Spinal cord (tissue), 10 donors: ENCODE results near the gene ATP5PB. TPM values are rescaled to one million over a fixed set of nuclear protein-coding genes. Genes with fewer than 3 reads are reported as not detected.

Experiments
- DNase-seq, 6 donors: peaks; one replicate each; pipeline versions ENCODE4 v3.0.0 to v3.0.0-alpha.2; 2013 to 2015; ENCODE audit warnings: low spot score in 6 of 6, low read depth in 4 of 6
- H3K27ac ChIP-seq: one replicate; pipeline ENCODE4 v1.5.1; 2013; ENCODE audit warnings: low read depth, low read length, control low read depth
- H3K27me3 ChIP-seq: one replicate; pipeline ENCODE4 v1.6.1; 2013; ENCODE audit warnings: low read length; ENCODE audit not compliant: control insufficient read depth, insufficient read depth
- H3K36me3 ChIP-seq: one replicate; pipeline ENCODE4 v1.6.1; 2013; ENCODE audit warnings: low read length; ENCODE audit not compliant: control insufficient read depth, insufficient read depth
- H3K4me1 ChIP-seq: one replicate; pipeline ENCODE4 v1.6.1; 2013; ENCODE audit warnings: low read length; ENCODE audit not compliant: control insufficient read depth, insufficient read depth
- H3K4me3 ChIP-seq: one replicate; pipeline ENCODE4 v1.5.1; 2013; ENCODE audit warnings: low read depth, low read length, control low read depth
- H3K9me3 ChIP-seq: one replicate; pipeline ENCODE4 v1.6.1; 2013; ENCODE audit warnings: low read length; ENCODE audit not compliant: control insufficient read depth, insufficient read depth
- WGBS: methylation state at CpG from one replicate; pipeline ENCODE4 v1.1.5; 2013; ENCODE audit warnings: missing lambda C conversion rate; ENCODE audit not compliant: insufficient coverage; 5-methylcytosine and 5-hydroxymethylcytosine counted together
- polyA plus RNA-seq, 2 donors: library from polyadenylated mRNA; unstranded; fragments of 120-200 nt; gene quantifications; one replicate each; pipeline ENCODE4 v1.2.1, GENCODE V29; 2013; ENCODE audit not compliant: insufficient read length in 2 of 2
- total RNA-seq, 2 donors: library from RNA; depleted of rRNA in 1 of 2; stranded (reverse); fragments of 120-200 nt in 1 of 2; fragments of >200 nt in 1 of 2; gene quantifications; one replicate each; pipeline versions ENCODE4 v1.2.3 to v1.2.4, GENCODE V29; 2013 to 2014
- donor health status: healthy.

Gene ATP5PB
- total and polyA plus RNA-seq, 4 donors: 333 to 409 (median 354) TPM

- Histone ChIP-seq H3K27me3 (no peaks in the 10 kb centered on the region), H3K4me3 (no peak overlapping the region), H3K36me3 (peaks cover 15% of the 10 kb centered on the region), H3K4me1 (peaks cover 9% of the 10 kb centered on the region), H3K27ac (no peak overlapping the region), H3K9me3 (no peaks in the 10 kb centered on the region)
- no peak for DNase-seq
- no CpG with 5 or more reads among the region's 5 CpGs for WGBS
These were observed 5.8 kb downstream of the ATP5PB start for GRCh38 chr1:111454859-111455641.

- no CpG with 5 or more reads among the region's 3 CpGs for WGBS
- H3K36me3 ChIP-seq: peaks cover 15% of the 10 kb centered on the region
- H3K9me3 ChIP-seq: no peaks in the 10 kb centered on the region
- no peaks in the 10 kb centered on the region for H3K27me3 ChIP-seq
- no peak overlapping the region for H3K27ac ChIP-seq
- peaks cover 6% of the 10 kb centered on the region for H3K4me1 ChIP-seq
- H3K4me3 ChIP-seq: no peak overlapping the region
- DNase-seq: no peak
These were observed 6.4 kb downstream of the ATP5PB start for GRCh38 chr1:111455642-111456031.

GRCh38 chr1:111461765-111462164 is 12.5 kb downstream of the ATP5PB start:
- H3K9me3 ChIP-seq: no peaks in the 10 kb centered on the region
- peaks cover 16% of the 10 kb centered on the region for H3K36me3 ChIP-seq
- H3K27me3 ChIP-seq: no peaks in the 10 kb centered on the region
- no peaks in the 10 kb centered on the region for H3K4me1 ChIP-seq
- 100% methylated on average over 1 of the region's 6 CpGs for WGBS
- H3K27ac ChIP-seq: no peak overlapping the region
- H3K4me3 ChIP-seq: no peak overlapping the region
- no peak for DNase-seq

- Histone ChIP-seq H3K36me3 (peaks cover 11% of the 10 kb centered on the region), H3K27ac (no peak overlapping the region)
- WGBS: 100% methylated on average over 1 of the region's 4 CpGs
These were observed 13.2 kb downstream of the ATP5PB start for GRCh38 chr1:111462370-111463028.

GRCh38 chr1:111463029-111463683 is 13.9 kb downstream of the ATP5PB start:
- 100% methylated on average over 1 of the region's 4 CpGs for WGBS
- Histone ChIP-seq H3K4me3 (no peak overlapping the region), H3K4me1 (no peaks in the 10 kb centered on the region), H3K27me3 (no peaks in the 10 kb centered on the region), H3K36me3 (peaks cover 9% of the 10 kb centered on the region), H3K9me3 (no peaks in the 10 kb centered on the region), H3K27ac (no peak overlapping the region)
- DNase-seq: peak in 1 of 6 donors; percentile 15

More at GRCh38 chr1:111462370-111463028, 13.2 kb downstream of the ATP5PB start:
- Histone ChIP-seq H3K27me3 (no peaks in the 10 kb centered on the region), H3K9me3 (no peaks in the 10 kb centered on the region), H3K4me1 (no peaks in the 10 kb centered on the region), H3K4me3 (no peak overlapping the region)
- no peak for DNase-seq

GRCh38 chr1:111465754-111466153 is 16.5 kb downstream of the ATP5PB start:
- H3K4me3 ChIP-seq: no peak overlapping the region
- no peaks in the 10 kb centered on the region for H3K27me3 ChIP-seq
- H3K27ac ChIP-seq: no peak overlapping the region
- no peaks in the 10 kb centered on the region for H3K9me3 ChIP-seq
- WGBS: no CpG with 5 or more reads among the region's 2 CpGs
- no peak for DNase-seq
- peaks cover 14% of the 10 kb centered on the region for H3K36me3 ChIP-seq
- H3K4me1 ChIP-seq: no peaks in the 10 kb centered on the region

GRCh38 chr1:111466480-111466879 is 17.2 kb downstream of the ATP5PB start:
- Histone ChIP-seq H3K27me3 (no peaks in the 10 kb centered on the region), H3K9me3 (no peaks in the 10 kb centered on the region), H3K36me3 (peaks cover 12% of the 10 kb centered on the region), H3K4me1 (no peaks in the 10 kb centered on the region), H3K4me3 (no peak overlapping the region), H3K27ac (no peak overlapping the region)
- no CpG with 5 or more reads among the region's 1 CpG for WGBS
- no peak for DNase-seq

GRCh38 chr1:111467865-111468716 is 18.8 kb downstream of the ATP5PB start:
- WGBS: 90% methylated on average over 1 of the region's 2 CpGs
- Histone ChIP-seq H3K27ac (no peak overlapping the region), H3K36me3 (peaks cover 13% of the 10 kb centered on the region), H3K9me3 (no peaks in the 10 kb centered on the region), H3K27me3 (no peaks in the 10 kb centered on the region), H3K4me1 (no peaks in the 10 kb centered on the region), H3K4me3 (no peak overlapping the region)
- DNase-seq: no peak

GRCh38 chr1:111468717-111469100 is 19.4 kb downstream of the ATP5PB start:
- no peak for DNase-seq
- Histone ChIP-seq H3K27ac (no peak overlapping the region), H3K9me3 (no peaks in the 10 kb centered on the region), H3K27me3 (no peaks in the 10 kb centered on the region), H3K4me3 (no peak overlapping the region), H3K36me3 (peaks cover 17% of the 10 kb centered on the region), H3K4me1 (no peaks in the 10 kb centered on the region)
